ENCODE measurements around the gene DSCAM. TPM values are rescaled to one million over a fixed set of nuclear protein-coding genes. Genes with fewer than 3 reads are reported as not detected.

DSCAM gene
- total RNA-seq, 4 donors from 2014 or later, result 0.19 TPM; not detected in 3

DNA sequence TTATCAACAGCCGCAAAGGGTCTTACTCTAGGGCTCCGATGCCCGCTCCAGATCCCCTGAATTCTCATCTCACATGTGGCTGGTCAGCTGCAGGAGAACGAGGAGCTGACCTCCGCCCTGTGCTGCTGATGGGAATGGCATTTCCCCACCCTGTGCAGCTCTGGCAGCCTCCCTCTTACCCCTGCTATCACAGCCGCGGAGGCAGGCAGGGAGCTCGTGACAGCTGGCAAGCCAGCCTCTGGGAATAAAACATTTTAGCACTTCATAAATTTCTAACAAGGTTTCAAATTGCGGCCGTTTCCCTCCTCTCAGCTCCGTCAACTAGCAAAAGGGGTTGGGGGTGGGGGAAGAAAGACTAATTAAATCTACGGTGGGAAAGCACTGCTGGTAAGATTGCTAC is 81.1 kb downstream of the DSCAM start:
- no peak overlapping the region for H3K27ac ChIP-seq
- no peaks in the 10 kb centered on the region for H3K36me3 ChIP-seq
- H3K9me3 ChIP-seq, result no peaks in the 10 kb centered on the region
- H3K4me3 ChIP-seq, result no peak overlapping the region
- no peaks in the 10 kb centered on the region for H3K4me1 ChIP-seq
- no peak for DNase-seq
- no peak for TF ChIP-seq POLR2A (IDR thresholded peaks at IDR 0.05)
- no peaks in the 10 kb centered on the region for H3K27me3 ChIP-seq

- DNase-seq, result no peak
- TF ChIP-seq POLR2A (IDR thresholded peaks at IDR 0.05), result no peak
- TF ChIP-seq, protein P1, sequence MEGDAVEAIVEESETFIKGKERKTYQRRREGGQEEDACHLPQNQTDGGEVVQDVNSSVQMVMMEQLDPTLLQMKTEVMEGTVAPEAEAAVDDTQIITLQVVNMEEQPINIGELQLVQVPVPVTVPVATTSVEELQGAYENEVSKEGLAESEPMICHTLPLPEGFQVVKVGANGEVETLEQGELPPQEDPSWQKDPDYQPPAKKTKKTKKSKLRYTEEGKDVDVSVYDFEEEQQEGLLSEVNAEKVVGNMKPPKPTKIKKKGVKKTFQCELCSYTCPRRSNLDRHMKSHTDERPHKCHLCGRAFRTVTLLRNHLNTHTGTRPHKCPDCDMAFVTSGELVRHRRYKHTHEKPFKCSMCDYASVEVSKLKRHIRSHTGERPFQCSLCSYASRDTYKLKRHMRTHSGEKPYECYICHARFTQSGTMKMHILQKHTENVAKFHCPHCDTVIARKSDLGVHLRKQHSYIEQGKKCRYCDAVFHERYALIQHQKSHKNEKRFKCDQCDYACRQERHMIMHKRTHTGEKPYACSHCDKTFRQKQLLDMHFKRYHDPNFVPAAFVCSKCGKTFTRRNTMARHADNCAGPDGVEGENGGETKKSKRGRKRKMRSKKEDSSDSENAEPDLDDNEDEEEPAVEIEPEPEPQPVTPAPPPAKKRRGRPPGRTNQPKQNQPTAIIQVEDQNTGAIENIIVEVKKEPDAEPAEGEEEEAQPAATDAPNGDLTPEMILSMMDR (IDR thresholded peaks at IDR 0.05), result no peak
These were observed 86.1 kb downstream of the DSCAM start for GRCh38 chr21:40760821-40761220.

GRCh38 chr21:40759061-40759460 is 87.9 kb downstream of the DSCAM start:
- no peak for TF ChIP-seq POLR2A (IDR thresholded peaks at IDR 0.05)
- TF ChIP-seq, protein P1 (IDR thresholded peaks at IDR 0.05), result no peak

More at GRCh38 chr21:40760821-40761220, 86.1 kb downstream of the DSCAM start:
- no peaks in the 10 kb centered on the region for H3K27me3 ChIP-seq
- H3K36me3 ChIP-seq, result no peaks in the 10 kb centered on the region
- no peak overlapping the region for H3K4me3 ChIP-seq
- H3K9me3 ChIP-seq, result no peaks in the 10 kb centered on the region
- H3K4me1 ChIP-seq, result no peaks in the 10 kb centered on the region
- no peak overlapping the region for H3K27ac ChIP-seq

DNA sequence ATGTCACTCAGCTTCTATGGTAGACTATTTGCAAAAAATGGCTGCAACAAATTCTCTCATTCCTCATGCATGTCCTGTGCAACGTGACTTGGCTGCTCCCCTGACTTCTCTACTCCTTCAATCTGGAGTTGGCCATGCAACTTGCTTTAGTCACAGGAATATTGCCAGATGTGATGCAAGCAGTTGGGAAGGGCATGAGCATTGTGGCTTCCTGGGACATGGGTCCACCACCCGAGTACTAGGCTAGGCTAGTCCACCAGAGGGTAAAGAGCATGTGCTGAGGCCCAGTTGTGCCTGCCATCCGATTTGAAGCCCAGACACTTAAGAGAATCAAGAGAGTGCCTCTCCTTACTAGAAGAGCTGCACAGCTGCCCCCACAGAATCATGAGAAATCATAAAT is 89.6 kb downstream of the DSCAM start:
- no peaks in the 10 kb centered on the region for H3K27me3 ChIP-seq
- no peaks in the 10 kb centered on the region for H3K9me3 ChIP-seq
- no peaks in the 10 kb centered on the region for H3K36me3 ChIP-seq
- no peaks in the 10 kb centered on the region for H3K4me1 ChIP-seq
- no peak for TF ChIP-seq POLR2A (IDR thresholded peaks at IDR 0.05)
- TF ChIP-seq, protein P1 (IDR thresholded peaks at IDR 0.05), result no peak
- DNase-seq, result no peak
- no peak overlapping the region for H3K4me3 ChIP-seq
- no peak overlapping the region for H3K27ac ChIP-seq

More at GRCh38 chr21:40759061-40759460, 87.9 kb downstream of the DSCAM start:
- Histone ChIP-seq H3K9me3 (no peaks in the 10 kb centered on the region), H3K4me3 (no peak overlapping the region), H3K27ac (no peak overlapping the region), H3K36me3 (no peaks in the 10 kb centered on the region), H3K27me3 (no peaks in the 10 kb centered on the region), H3K4me1 (no peaks in the 10 kb centered on the region)
- no peak for DNase-seq

DNA sequence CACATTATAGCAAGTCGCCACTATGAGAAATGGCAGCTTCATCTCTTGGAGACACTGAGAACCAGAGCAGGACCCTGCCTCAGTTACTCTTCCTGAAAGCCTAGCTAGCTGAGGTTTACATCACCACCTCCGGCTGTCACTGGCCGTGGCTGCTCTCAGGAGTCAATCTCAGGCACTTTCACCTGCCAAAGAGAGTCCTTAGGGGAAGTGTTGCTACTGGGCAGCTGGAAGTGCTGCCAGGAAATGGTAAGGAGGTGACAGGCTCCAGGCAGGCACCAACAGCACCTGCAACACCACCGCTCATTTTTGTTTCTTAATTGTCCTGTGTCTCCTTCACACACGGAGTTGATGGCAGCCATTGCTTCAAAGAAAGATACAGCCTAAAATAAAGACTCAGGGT is 92.5 kb downstream of the DSCAM start:
- TF ChIP-seq, protein P1 (IDR thresholded peaks at IDR 0.05), result no peak
- TF ChIP-seq POLR2A (IDR thresholded peaks at IDR 0.05), result no peak
- H3K9me3 ChIP-seq, result no peaks in the 10 kb centered on the region
- DNase-seq, result no peak
- H3K4me3 ChIP-seq, result no peak overlapping the region
- no peaks in the 10 kb centered on the region for H3K36me3 ChIP-seq
- no peak overlapping the region for H3K27ac ChIP-seq
- H3K4me1 ChIP-seq, result no peaks in the 10 kb centered on the region
- no peaks in the 10 kb centered on the region for H3K27me3 ChIP-seq

DNA sequence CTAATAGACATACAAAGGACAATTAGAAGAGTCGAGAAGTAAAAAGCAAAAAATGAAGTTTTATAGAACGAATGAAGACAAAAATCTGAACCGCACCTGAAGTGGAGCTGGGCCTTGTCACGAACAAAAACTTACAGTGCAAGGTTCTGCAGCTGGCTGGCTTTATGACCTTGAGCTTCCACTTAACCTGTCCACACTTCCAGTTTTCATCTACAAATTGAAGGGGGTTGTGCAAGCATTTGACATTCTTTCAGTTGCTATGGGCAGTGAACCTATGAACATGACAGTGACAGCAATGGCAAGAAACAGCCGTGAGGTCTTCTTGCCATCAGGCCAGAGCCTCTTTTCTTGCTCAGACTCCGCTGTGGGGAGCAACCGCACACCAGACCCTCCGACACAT is 93.2 kb downstream of the DSCAM start:
- no peak for TF ChIP-seq POLR2A (IDR thresholded peaks at IDR 0.05)
- TF ChIP-seq, protein P1 (IDR thresholded peaks at IDR 0.05), result no peak
- no peaks in the 10 kb centered on the region for H3K9me3 ChIP-seq
- no peaks in the 10 kb centered on the region for H3K36me3 ChIP-seq
- no peak for DNase-seq
- H3K4me1 ChIP-seq, result no peaks in the 10 kb centered on the region
- H3K27me3 ChIP-seq, result no peaks in the 10 kb centered on the region
- no peak overlapping the region for H3K27ac ChIP-seq
- H3K4me3 ChIP-seq, result no peak overlapping the region

All from Peyer's patch (tissue), 4 donors.